ENCODE results near the gene N4BP3.
"Not testable (repeated sequence)": the region's sequence is repeated elsewhere in the genome, so short reads cannot be mapped to it uniquely, and the experiment has no call there.

N4BP3 gene

GRCh38 chr5:178081571-178082243 is 31.6 kb upstream of the N4BP3 start:
- TF ChIP-seq MAX (IDR thresholded peaks at IDR 0.05; ENCODE audit: low read depth, low read length) (no peak), MYC (IDR thresholded peaks at IDR 0.05; ENCODE audit: low read depth, low read length) (no peak), POLR2A (IDR thresholded peaks at IDR 0.05; ENCODE audit: extremely low read depth, insufficient read length) (no peak)
- TF ChIP-seq, protein P1, sequence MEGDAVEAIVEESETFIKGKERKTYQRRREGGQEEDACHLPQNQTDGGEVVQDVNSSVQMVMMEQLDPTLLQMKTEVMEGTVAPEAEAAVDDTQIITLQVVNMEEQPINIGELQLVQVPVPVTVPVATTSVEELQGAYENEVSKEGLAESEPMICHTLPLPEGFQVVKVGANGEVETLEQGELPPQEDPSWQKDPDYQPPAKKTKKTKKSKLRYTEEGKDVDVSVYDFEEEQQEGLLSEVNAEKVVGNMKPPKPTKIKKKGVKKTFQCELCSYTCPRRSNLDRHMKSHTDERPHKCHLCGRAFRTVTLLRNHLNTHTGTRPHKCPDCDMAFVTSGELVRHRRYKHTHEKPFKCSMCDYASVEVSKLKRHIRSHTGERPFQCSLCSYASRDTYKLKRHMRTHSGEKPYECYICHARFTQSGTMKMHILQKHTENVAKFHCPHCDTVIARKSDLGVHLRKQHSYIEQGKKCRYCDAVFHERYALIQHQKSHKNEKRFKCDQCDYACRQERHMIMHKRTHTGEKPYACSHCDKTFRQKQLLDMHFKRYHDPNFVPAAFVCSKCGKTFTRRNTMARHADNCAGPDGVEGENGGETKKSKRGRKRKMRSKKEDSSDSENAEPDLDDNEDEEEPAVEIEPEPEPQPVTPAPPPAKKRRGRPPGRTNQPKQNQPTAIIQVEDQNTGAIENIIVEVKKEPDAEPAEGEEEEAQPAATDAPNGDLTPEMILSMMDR (IDR thresholded peaks at IDR 0.05; ENCODE audit: low read depth, low read length), result no peak
- no peak overlapping the region for H3K4me3 ChIP-seq (ENCODE audit: low read depth, low read length)
- no peak for DNase-seq (ENCODE audit: low read depth)

DNA sequence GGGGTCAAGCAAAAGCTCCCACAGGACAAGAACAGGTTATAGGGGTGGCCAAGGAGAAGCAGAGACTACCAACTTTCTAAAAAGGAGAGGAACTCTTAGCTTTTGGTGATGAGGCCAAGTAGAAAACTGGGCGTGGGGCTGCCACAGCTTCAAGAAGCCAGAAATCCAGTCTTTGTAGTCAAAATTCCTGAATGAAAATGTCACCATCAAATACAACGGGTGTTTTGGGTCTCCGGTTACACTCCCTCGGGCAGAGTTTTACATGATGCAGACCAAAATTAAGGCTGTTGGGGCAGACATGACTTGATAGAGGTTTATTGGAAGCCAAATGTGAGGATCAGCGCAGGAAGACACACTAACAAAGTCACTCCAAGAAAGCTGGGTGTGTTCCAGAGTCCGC is 29.4 kb upstream of the N4BP3 start:
- no peak for DNase-seq (ENCODE audit: low read depth)

GRCh38 chr5:178085316-178085715 is 28.0 kb upstream of the N4BP3 start:
- H3K4me3 ChIP-seq (ENCODE audit: low read depth, low read length), result no peak overlapping the region
- DNase-seq (ENCODE audit: low read depth), result no peak
- TF ChIP-seq POLR2A (IDR thresholded peaks at IDR 0.05; ENCODE audit: extremely low read depth, insufficient read length), result no peak
- TF ChIP-seq MYC (IDR thresholded peaks at IDR 0.05; ENCODE audit: low read depth, low read length), result no peak
- TF ChIP-seq, protein P1 (IDR thresholded peaks at IDR 0.05; ENCODE audit: low read depth, low read length), result no peak
- no peak for TF ChIP-seq MAX (IDR thresholded peaks at IDR 0.05; ENCODE audit: low read depth, low read length)

More for the DNA sequence above, 29.4 kb upstream of the N4BP3 start:
- H3K4me3 ChIP-seq (ENCODE audit: low read depth, low read length), result no peak overlapping the region
- TF ChIP-seq POLR2A (IDR thresholded peaks at IDR 0.05; ENCODE audit: extremely low read depth, insufficient read length), result no peak
- TF ChIP-seq, protein P1 (IDR thresholded peaks at IDR 0.05; ENCODE audit: low read depth, low read length), result no peak

DNA sequence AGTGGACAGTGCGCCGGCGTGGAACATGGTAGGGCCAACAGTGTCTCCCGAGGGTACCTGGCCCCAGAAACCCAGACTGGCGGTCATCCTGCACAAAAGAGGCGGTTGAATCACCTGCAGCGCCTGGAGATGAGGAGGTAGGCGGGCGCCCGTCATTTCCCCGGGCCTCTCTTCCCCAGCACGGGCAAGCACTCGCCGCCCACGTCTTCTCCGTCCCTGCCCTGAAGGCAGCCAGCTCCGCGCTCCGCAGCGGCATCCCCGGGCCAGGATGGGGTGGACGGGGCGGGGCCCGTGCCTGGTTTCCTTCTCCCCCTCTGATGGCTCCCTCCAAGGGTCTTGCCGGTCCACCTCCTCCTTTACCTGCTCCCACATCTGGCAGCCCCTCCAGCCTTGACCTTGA is 27.1 kb upstream of the N4BP3 start:
- DNase-seq (ENCODE audit: low read depth), result no peak
- no peak for TF ChIP-seq MYC (IDR thresholded peaks at IDR 0.05; ENCODE audit: low read depth, low read length)
- TF ChIP-seq, protein P1 (IDR thresholded peaks at IDR 0.05; ENCODE audit: low read depth, low read length), result no peak
- no peak for TF ChIP-seq POLR2A (IDR thresholded peaks at IDR 0.05; ENCODE audit: extremely low read depth, insufficient read length)
- TF ChIP-seq MAX (IDR thresholded peaks at IDR 0.05; ENCODE audit: low read depth, low read length), result no peak
- H3K4me3 ChIP-seq (ENCODE audit: low read depth, low read length), result no peak overlapping the region

DNA sequence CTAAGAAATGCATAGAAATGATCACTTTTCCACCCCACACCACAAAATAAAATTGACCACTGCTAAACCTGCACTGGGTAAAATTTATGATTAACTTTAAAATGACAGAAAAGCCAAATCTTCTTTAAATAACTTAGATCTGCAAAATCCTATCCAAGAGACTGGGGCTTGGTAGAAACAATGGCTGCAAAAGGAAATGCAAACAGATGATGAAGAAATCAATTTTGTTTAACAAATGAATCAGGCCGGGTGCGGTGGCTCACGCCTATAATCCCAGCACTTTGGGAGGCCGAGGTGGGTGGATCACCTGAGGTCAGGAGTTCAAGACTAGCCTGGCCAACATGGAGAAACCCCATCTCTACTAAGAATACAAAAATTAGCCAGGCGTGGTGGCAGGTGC is 26.1 kb upstream of the N4BP3 start:
- not testable (repeated sequence) for DNase-seq (ENCODE audit: low read depth); H3K4me3 ChIP-seq (ENCODE audit: low read depth, low read length)

DNA sequence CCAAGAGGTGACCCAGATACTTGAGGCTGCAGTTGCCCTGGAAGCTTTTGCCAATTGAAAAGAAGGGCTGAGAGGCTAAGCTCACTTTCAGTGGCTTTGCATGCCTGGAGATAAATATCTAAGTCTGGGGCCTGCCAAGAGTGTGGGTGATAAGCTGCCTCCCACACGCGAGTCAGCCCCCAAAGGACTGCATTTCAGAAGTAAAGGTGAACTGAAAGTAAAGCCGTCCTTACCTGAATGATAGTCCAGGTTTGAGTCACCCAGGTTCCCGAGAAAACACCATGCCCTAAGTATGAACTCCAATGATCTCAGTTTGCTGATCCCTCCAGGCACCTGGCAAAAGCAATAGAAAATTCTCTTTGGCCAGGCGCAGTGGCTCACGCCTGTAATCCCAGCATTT is 22.5 kb upstream of the N4BP3 start:
- no peak for TF ChIP-seq MAX (IDR thresholded peaks at IDR 0.05; ENCODE audit: low read depth, low read length)
- TF ChIP-seq, protein P1 (IDR thresholded peaks at IDR 0.05; ENCODE audit: low read depth, low read length), result no peak
- no peak for TF ChIP-seq POLR2A (IDR thresholded peaks at IDR 0.05; ENCODE audit: extremely low read depth, insufficient read length)
- no peak for TF ChIP-seq MYC (IDR thresholded peaks at IDR 0.05; ENCODE audit: low read depth, low read length)
- no peak for DNase-seq (ENCODE audit: low read depth)
- H3K4me3 ChIP-seq (ENCODE audit: low read depth, low read length), result no peak overlapping the region

All from NB4 (cell line).